Liver (tissue), 9 donors: ENCODE measurements around the gene ISCU. TPM values are rescaled to one million over a fixed set of nuclear protein-coding genes. Genes with fewer than 3 reads are reported as not detected.

ENCODE experiments used
- DNase-seq: peaks from one replicate; pipeline ENCODE4 v3.0.0-alpha.2; 2017; ENCODE audit warnings: low spot score
- H3K27ac ChIP-seq, 2 donors: one replicate each; pipeline ENCODE4 v1.7.0; 2013; ENCODE audit warnings: inconsistent platforms in 2 of 2, low read length in 2 of 2, control low read depth in 1 of 2, low read depth in 1 of 2, mild to moderate bottlenecking in 1 of 2
- H3K27me3 ChIP-seq, 4 donors: one replicate each; pipeline versions ENCODE4 v1.6.1 to v1.7.0; 2013; ENCODE audit warnings: low read length in 3 of 4, inconsistent platforms in 1 of 4, mild to moderate bottlenecking in 1 of 4, moderate library complexity in 1 of 4; ENCODE audit not compliant: control insufficient read depth in 4 of 4, insufficient read depth in 4 of 4
- H3K36me3 ChIP-seq, 4 donors: one replicate each; pipeline versions ENCODE4 v1.6.1 to v1.7.0; 2013; ENCODE audit warnings: low read length in 3 of 4, mild to moderate bottlenecking in 3 of 4, low read depth in 1 of 4, moderate library complexity in 1 of 4; ENCODE audit not compliant: control insufficient read depth in 4 of 4, insufficient read depth in 3 of 4
- H3K4me1 ChIP-seq, 4 donors: one replicate each; pipeline versions ENCODE4 v1.6.1 to v1.7.0; 2013; ENCODE audit warnings: low read length in 3 of 4, mild to moderate bottlenecking in 3 of 4, moderate library complexity in 1 of 4; ENCODE audit not compliant: control insufficient read depth in 4 of 4, insufficient read depth in 4 of 4
- H3K4me3 ChIP-seq, 3 donors: one replicate each; pipeline versions ENCODE4 v1.6.1 to v1.7.0; 2013; ENCODE audit warnings: low read length in 3 of 3, control low read depth in 1 of 3, low read depth in 1 of 3, mild to moderate bottlenecking in 1 of 3
- H3K9ac ChIP-seq, 2 donors: one replicate each; pipeline ENCODE4 v1.7.0; 2013; ENCODE audit warnings: low read length in 2 of 2, mild to moderate bottlenecking in 2 of 2, moderate library complexity in 2 of 2, control low read depth in 1 of 2, low read depth in 1 of 2
- H3K9me3 ChIP-seq, 4 donors: one replicate each; pipeline versions ENCODE4 v1.6.1 to v1.7.0; 2013; ENCODE audit warnings: low read length in 3 of 4; ENCODE audit not compliant: control insufficient read depth in 4 of 4
- EGR1 ChIP-seq, 2 donors: IDR thresholded peaks; 2 replicates each; pipeline ENCODE4 v1.6.1; 2016 to 2018; ENCODE audit warnings: antibody characterized with exemption in 2 of 2, low read depth in 2 of 2
- FOXA1 ChIP-seq: IDR thresholded peaks from 2 replicates; pipeline ENCODE4 v1.6.1; 2016; ENCODE audit warnings: antibody characterized with exemption
- FOXA2 ChIP-seq: IDR thresholded peaks from 2 replicates; pipeline ENCODE4 v1.6.1; 2016; ENCODE audit warnings: antibody characterized with exemption
- GABPA ChIP-seq, 2 donors: IDR thresholded peaks in 1 of 2; conservative IDR thresholded peaks in 1 of 2; 2 replicates each; pipeline ENCODE4 v1.6.1; 2016; ENCODE audit warnings: antibody characterized with exemption in 2 of 2, mild to moderate bottlenecking in 1 of 2, moderate library complexity in 1 of 2
- HNF4A ChIP-seq, 2 donors: conservative IDR thresholded peaks; 2 replicates each; pipeline ENCODE4 v1.6.1; 2016; ENCODE audit warnings: antibody characterized with exemption in 2 of 2, mild to moderate bottlenecking in 2 of 2
- HNF4G ChIP-seq: IDR thresholded peaks from 2 replicates; pipeline ENCODE4 v1.6.1; 2016; ENCODE audit warnings: antibody characterized with exemption
- JUND ChIP-seq, 2 donors: IDR thresholded peaks; 2 replicates each; pipeline ENCODE4 v1.6.1; 2016; ENCODE audit warnings: antibody characterized with exemption in 2 of 2
- NR2F2 ChIP-seq: IDR thresholded peaks from 2 replicates; pipeline ENCODE4 v1.6.1; 2016; ENCODE audit warnings: antibody characterized with exemption
- RAD21 ChIP-seq, 2 donors: IDR thresholded peaks; 2 replicates each; pipeline ENCODE4 v1.6.1; 2016; ENCODE audit warnings: antibody characterized with exemption in 2 of 2, mild to moderate bottlenecking in 2 of 2
- RXRA ChIP-seq, 2 donors: IDR thresholded peaks; 2 replicates each; pipeline ENCODE4 v1.6.1; 2017 to 2018; ENCODE audit warnings: antibody characterized with exemption in 2 of 2, mild to moderate bottlenecking in 1 of 2
- SP1 ChIP-seq: IDR thresholded peaks from 2 replicates; pipeline ENCODE4 v1.6.1; 2018; ENCODE audit warnings: antibody characterized with exemption, mild to moderate bottlenecking
- TAF1 ChIP-seq: conservative IDR thresholded peaks from 2 replicates; pipeline ENCODE4 v1.6.1; 2016; ENCODE audit warnings: antibody characterized with exemption, mild to moderate bottlenecking
- YY1 ChIP-seq: IDR thresholded peaks from 2 replicates; pipeline ENCODE4 v1.6.1; 2016; ENCODE audit warnings: antibody characterized with exemption, mild to moderate bottlenecking
- WGBS: extraction: QIAGEN DNeasy Blood & Tissue Kit; methylation state at CpG from one replicate; pipeline ENCODE4 v1.1.7; 2013; 5-methylcytosine and 5-hydroxymethylcytosine counted together
- polyA plus RNA-seq, 2 donors: library from polyadenylated mRNA; stranded (reverse) in 1 of 2; unstranded in 1 of 2; fragments of 200-250 nt in 1 of 2; fragments of >200 nt in 1 of 2; fragmentation: Nextera tagmentation in 1 of 2; extraction: Ambion mirVana in 1 of 2; gene quantifications; one replicate each; pipeline versions ENCODE4 v1.2.1 to v1.2.3, GENCODE V29; 2013 to 2015
- total RNA-seq, 2 donors: library from RNA; depleted of rRNA; stranded (reverse); fragments of >200 nt; gene quantifications; one replicate each; pipeline ENCODE4 v1.2.3, GENCODE V29; 2014
- TF ChIP-seq, protein P1 (sequence below): IDR thresholded peaks from 2 replicates; pipeline ENCODE4 v1.6.1; 2016; ENCODE audit warnings: antibody characterized with exemption
- TF ChIP-seq, protein P2 (sequence below): fragments of 150-350 bp; IDR thresholded peaks from 2 replicates; pipeline ENCODE4 v1.5.1; 2017; ENCODE audit warnings: improper control_type of control experiment, low read depth, low read length; ENCODE audit not compliant: missing input control
- TF ChIP-seq, protein P3 (sequence below): IDR thresholded peaks from 2 replicates; pipeline ENCODE4 v1.6.1; 2016; ENCODE audit warnings: antibody characterized with exemption
- TF ChIP-seq, protein P4 (sequence below): IDR thresholded peaks from 2 replicates; pipeline ENCODE4 v1.6.1; 2016; ENCODE audit warnings: antibody characterized with exemption, mild to moderate bottlenecking
- TF ChIP-seq, protein P5 (sequence below): IDR thresholded peaks from 2 replicates; pipeline ENCODE4 v1.6.1; 2016; ENCODE audit warnings: antibody characterized with exemption
- donor health status: healthy.
- donor health status: healthy.
- donor health status: healthy.
- donor health status: healthy.
- donor health status: healthy.

The ISCU gene
- total and polyA plus RNA-seq, 4 donors, result 42.3 to 85.9 (median 63.8) TPM

DNA sequence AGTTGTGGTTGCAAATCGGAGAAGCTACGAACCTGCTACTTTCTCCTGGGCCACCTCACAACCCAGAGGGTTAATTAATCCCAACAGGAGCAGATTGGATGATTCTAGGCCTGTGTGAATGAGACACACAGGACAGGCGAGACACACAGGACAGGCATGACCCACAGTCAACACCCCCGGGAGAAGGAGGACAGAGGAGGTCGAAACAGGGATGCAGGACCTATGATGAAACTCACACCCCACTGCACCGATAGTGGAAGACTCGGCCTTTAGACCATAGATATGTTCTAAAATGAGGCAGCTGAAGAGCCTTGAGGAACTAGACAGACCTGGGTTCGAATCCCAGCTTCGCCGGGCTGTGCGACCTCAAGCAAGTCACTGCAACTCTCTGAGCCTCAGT, 23.9 kb downstream of the ISCU start:
- Histone ChIP-seq H3K4me3 (no peak overlapping the region), H3K27me3 (no peaks in the 10 kb centered on the region), H3K9me3 (no peaks in the 10 kb centered on the region), H3K27ac (no peak overlapping the region), H3K36me3 (no peaks in the 10 kb centered on the region), H3K4me1 (no peaks in the 10 kb centered on the region), H3K9ac (no peak overlapping the region)
- TF ChIP-seq JUND (IDR thresholded peaks at IDR 0.05), result no peak
- no peak for TF ChIP-seq TAF1
- TF ChIP-seq HNF4G, result no peak
- no peak for TF ChIP-seq YY1
- TF ChIP-seq FOXA1, result no peak
- TF ChIP-seq, protein P1, sequence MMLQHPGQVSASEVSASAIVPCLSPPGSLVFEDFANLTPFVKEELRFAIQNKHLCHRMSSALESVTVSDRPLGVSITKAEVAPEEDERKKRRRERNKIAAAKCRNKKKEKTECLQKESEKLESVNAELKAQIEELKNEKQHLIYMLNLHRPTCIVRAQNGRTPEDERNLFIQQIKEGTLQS, result no peak
- TF ChIP-seq NR2F2, result no peak
- no peak for TF ChIP-seq RXRA (IDR thresholded peaks at IDR 0.05)
- TF ChIP-seq, protein P2, sequence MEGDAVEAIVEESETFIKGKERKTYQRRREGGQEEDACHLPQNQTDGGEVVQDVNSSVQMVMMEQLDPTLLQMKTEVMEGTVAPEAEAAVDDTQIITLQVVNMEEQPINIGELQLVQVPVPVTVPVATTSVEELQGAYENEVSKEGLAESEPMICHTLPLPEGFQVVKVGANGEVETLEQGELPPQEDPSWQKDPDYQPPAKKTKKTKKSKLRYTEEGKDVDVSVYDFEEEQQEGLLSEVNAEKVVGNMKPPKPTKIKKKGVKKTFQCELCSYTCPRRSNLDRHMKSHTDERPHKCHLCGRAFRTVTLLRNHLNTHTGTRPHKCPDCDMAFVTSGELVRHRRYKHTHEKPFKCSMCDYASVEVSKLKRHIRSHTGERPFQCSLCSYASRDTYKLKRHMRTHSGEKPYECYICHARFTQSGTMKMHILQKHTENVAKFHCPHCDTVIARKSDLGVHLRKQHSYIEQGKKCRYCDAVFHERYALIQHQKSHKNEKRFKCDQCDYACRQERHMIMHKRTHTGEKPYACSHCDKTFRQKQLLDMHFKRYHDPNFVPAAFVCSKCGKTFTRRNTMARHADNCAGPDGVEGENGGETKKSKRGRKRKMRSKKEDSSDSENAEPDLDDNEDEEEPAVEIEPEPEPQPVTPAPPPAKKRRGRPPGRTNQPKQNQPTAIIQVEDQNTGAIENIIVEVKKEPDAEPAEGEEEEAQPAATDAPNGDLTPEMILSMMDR, result no peak
- TF ChIP-seq GABPA (IDR thresholded peaks at IDR 0.05 in 1 of 2, conservative IDR thresholded peaks at IDR 0.05 in 1 of 2), result no peak
- TF ChIP-seq RAD21 (IDR thresholded peaks at IDR 0.05), result no peak
- no peak for TF ChIP-seq HNF4A (conservative IDR thresholded peaks at IDR 0.05)
- TF ChIP-seq, protein P3, sequence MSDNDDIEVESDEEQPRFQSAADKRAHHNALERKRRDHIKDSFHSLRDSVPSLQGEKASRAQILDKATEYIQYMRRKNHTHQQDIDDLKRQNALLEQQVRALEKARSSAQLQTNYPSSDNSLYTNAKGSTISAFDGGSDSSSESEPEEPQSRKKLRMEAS, result no peak
- TF ChIP-seq, protein P4, sequence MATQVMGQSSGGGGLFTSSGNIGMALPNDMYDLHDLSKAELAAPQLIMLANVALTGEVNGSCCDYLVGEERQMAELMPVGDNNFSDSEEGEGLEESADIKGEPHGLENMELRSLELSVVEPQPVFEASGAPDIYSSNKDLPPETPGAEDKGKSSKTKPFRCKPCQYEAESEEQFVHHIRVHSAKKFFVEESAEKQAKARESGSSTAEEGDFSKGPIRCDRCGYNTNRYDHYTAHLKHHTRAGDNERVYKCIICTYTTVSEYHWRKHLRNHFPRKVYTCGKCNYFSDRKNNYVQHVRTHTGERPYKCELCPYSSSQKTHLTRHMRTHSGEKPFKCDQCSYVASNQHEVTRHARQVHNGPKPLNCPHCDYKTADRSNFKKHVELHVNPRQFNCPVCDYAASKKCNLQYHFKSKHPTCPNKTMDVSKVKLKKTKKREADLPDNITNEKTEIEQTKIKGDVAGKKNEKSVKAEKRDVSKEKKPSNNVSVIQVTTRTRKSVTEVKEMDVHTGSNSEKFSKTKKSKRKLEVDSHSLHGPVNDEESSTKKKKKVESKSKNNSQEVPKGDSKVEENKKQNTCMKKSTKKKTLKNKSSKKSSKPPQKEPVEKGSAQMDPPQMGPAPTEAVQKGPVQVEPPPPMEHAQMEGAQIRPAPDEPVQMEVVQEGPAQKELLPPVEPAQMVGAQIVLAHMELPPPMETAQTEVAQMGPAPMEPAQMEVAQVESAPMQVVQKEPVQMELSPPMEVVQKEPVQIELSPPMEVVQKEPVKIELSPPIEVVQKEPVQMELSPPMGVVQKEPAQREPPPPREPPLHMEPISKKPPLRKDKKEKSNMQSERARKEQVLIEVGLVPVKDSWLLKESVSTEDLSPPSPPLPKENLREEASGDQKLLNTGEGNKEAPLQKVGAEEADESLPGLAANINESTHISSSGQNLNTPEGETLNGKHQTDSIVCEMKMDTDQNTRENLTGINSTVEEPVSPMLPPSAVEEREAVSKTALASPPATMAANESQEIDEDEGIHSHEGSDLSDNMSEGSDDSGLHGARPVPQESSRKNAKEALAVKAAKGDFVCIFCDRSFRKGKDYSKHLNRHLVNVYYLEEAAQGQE, result no peak
- no peak for TF ChIP-seq FOXA2
- no peak for TF ChIP-seq EGR1 (IDR thresholded peaks at IDR 0.05; ENCODE audit: low read depth in 2 of 2)
- WGBS, result 91% methylated on average over 11 of the region's 11 CpGs
- DNase-seq, result no peak

DNA sequence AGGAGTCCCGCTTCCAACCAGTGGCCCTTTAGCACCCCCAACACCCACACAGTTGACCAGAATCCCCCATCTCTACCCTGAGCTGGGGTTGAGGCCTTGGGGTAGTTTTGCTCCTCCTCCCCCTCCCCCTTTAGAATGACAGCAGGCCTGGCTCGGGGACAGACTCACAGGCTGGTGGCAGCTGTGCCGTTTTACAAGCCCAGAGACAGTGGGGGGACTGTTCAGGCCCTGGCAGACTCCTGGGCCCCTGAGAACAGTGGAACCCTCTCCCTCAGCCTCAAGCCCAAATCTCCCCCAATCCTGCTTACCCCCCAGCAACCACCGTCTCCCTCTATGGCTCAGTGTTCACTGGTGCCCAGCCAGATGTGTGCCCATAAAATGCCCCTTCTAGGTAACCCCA, 25.4 kb downstream of the ISCU start:
- DNase-seq, result no peak
- TF ChIP-seq FOXA2 (no peak), HNF4G (no peak), FOXA1 (no peak), NR2F2 (no peak), RXRA (IDR thresholded peaks at IDR 0.05) (no peak), JUND (IDR thresholded peaks at IDR 0.05) (no peak), TAF1 (no peak), HNF4A (conservative IDR thresholded peaks at IDR 0.05) (no peak), YY1 (no peak), SP1 (no peak), RAD21 (IDR thresholded peaks at IDR 0.05) (no peak), EGR1 (IDR thresholded peaks at IDR 0.05; ENCODE audit: low read depth in 2 of 2) (no peak)
- TF ChIP-seq, protein P1, result no peak
- TF ChIP-seq, protein P5, sequence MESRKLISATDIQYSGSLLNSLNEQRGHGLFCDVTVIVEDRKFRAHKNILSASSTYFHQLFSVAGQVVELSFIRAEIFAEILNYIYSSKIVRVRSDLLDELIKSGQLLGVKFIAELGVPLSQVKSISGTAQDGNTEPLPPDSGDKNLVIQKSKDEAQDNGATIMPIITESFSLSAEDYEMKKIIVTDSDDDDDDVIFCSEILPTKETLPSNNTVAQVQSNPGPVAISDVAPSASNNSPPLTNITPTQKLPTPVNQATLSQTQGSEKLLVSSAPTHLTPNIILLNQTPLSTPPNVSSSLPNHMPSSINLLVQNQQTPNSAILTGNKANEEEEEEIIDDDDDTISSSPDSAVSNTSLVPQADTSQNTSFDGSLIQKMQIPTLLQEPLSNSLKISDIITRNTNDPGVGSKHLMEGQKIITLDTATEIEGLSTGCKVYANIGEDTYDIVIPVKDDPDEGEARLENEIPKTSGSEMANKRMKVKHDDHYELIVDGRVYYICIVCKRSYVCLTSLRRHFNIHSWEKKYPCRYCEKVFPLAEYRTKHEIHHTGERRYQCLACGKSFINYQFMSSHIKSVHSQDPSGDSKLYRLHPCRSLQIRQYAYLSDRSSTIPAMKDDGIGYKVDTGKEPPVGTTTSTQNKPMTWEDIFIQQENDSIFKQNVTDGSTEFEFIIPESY, result no peak
- TF ChIP-seq, protein P4, result no peak
- no peak overlapping the region for H3K4me3 ChIP-seq
- 85% methylated on average over 4 of the region's 4 CpGs for WGBS
- H3K4me1 ChIP-seq, result no peaks in the 10 kb centered on the region
- H3K9ac ChIP-seq, result no peak overlapping the region
- no peaks in the 10 kb centered on the region for H3K9me3 ChIP-seq
- H3K27ac ChIP-seq, result no peak overlapping the region
- no peaks in the 10 kb centered on the region for H3K27me3 ChIP-seq
- no peaks in the 10 kb centered on the region for H3K36me3 ChIP-seq
